Natural killer cell (primary cell): ENCODE results near the gene SLC25A26. TPM values are rescaled to one million over a fixed set of nuclear protein-coding genes. Genes with fewer than 3 reads are reported as not detected.

ENCODE experiments used
- ATAC-seq, 3 donors: fragments of 150-1000 bp in 2 of 3; fragments of 200-7000 bp in 1 of 3; cut with Tn5 transposase; 1 replicate in 1 of 3; 2 replicates in 2 of 3; pipeline ENCODE4 v1.10.0; 2021; ENCODE audit warnings: mild to moderate bottlenecking in 2 of 3, moderate library complexity in 2 of 3
- DNase-seq, 2 donors: peaks; one replicate each; pipeline versions ENCODE4 v3.0.0 to v3.0.0-alpha.2; 2013 to 2021; ENCODE audit warnings: mixed read lengths in 1 of 2
- H3K27ac ChIP-seq: one replicate; pipeline ENCODE4 v1.5.1; 2013; ENCODE audit warnings: mild to moderate bottlenecking, low read length
- H3K27me3 ChIP-seq: one replicate; pipeline ENCODE4 v1.6.1; 2013; ENCODE audit warnings: low read length; ENCODE audit not compliant: control insufficient read depth, insufficient read depth
- H3K36me3 ChIP-seq: one replicate; pipeline ENCODE4 v1.6.1; 2013; ENCODE audit warnings: low read length; ENCODE audit not compliant: control insufficient read depth, insufficient read depth
- H3K4me1 ChIP-seq: one replicate; pipeline ENCODE4 v1.6.1; 2013; ENCODE audit warnings: low read length; ENCODE audit not compliant: control insufficient read depth, insufficient read depth
- H3K4me3 ChIP-seq: one replicate; pipeline ENCODE4 v1.5.1; 2013; ENCODE audit warnings: low read length
- H3K9me3 ChIP-seq: one replicate; pipeline ENCODE4 v1.6.1; 2013; ENCODE audit warnings: low read length; ENCODE audit not compliant: control insufficient read depth, insufficient read depth
- H3K27ac Mint-ChIP-seq, 2 donors: one replicate each; pipeline ENCODE4 v1.8.0; 2022; ENCODE audit warnings: mild to moderate bottlenecking in 2 of 2, mixed read lengths in 2 of 2, moderate library complexity in 1 of 2
- H3K27me3 Mint-ChIP-seq, 2 donors: one replicate each; pipeline ENCODE4 v1.8.0; 2022; ENCODE audit warnings: low read depth in 2 of 2, mixed read lengths in 2 of 2
- H3K36me3 Mint-ChIP-seq: one replicate; pipeline ENCODE4 v1.8.0; 2022; ENCODE audit warnings: mixed read lengths
- H3K4me1 Mint-ChIP-seq, 2 donors: one replicate each; pipeline ENCODE4 v1.8.0; 2022; ENCODE audit warnings: mixed read lengths in 2 of 2
- H3K4me3 Mint-ChIP-seq: one replicate; pipeline ENCODE4 v1.8.0; 2022; ENCODE audit warnings: mild to moderate bottlenecking, moderate library complexity, mixed read lengths
- H3K9me3 Mint-ChIP-seq, 2 donors: one replicate each; pipeline ENCODE4 v1.8.0; 2022; ENCODE audit warnings: mixed read lengths in 2 of 2
- CTCF ChIP-seq: fragments of 200-600 bp; IDR thresholded peaks from one replicate; pipeline ENCODE4 v1.8.0; 2022; ENCODE audit warnings: antibody characterized with exemption
- WGBS: methylation state at CpG from one replicate; pipeline ENCODE4 v1.1.7; 2013; ENCODE audit warnings: missing lambda C conversion rate; ENCODE audit not compliant: insufficient coverage; 5-methylcytosine and 5-hydroxymethylcytosine counted together
- intact Hi-C: fragments of 100-400 bp; cut with micrococcal nuclease; formaldehyde crosslinking; loops from one replicate; pipeline ENCODE4 v1.14.2; 2022
- total RNA-seq, 4 donors: library from RNA; stranded (reverse); fragments of 120-200 nt in 1 of 4; gene quantifications; one replicate each; pipeline versions ENCODE4 v1.2.3 to v1.2.4, GENCODE V29; 2013 to 2022

The SLC25A26 gene
- total RNA-seq, 3 donors from 2014 or later (not counting 1 experiment from before 2014, with no cell fraction given) = 18.4 to 23.9 (median 23.3) TPM

- no peaks in the 10 kb centered on the region for H3K9me3 ChIP-seq
- DNase-seq (no peak), ATAC-seq (no peak)
- H3K4me1 Mint-ChIP-seq = no peaks in the 10 kb centered on the region
- WGBS = 90% methylated on average over 11 of the region's 11 CpGs
- H3K36me3 Mint-ChIP-seq = no peaks in the 10 kb centered on the region
- TF ChIP-seq CTCF = no peak
- H3K4me1 ChIP-seq = peaks cover 7% of the 10 kb centered on the region
- intact Hi-C loops = no loop called here
- no peak overlapping the region for H3K4me3 Mint-ChIP-seq
- H3K27ac Mint-ChIP-seq = no peak overlapping the region
- no peak overlapping the region for H3K4me3 ChIP-seq
- no peaks in the 10 kb centered on the region for H3K9me3 Mint-ChIP-seq
- no peak overlapping the region for H3K27ac ChIP-seq
- H3K27me3 ChIP-seq = no peaks in the 10 kb centered on the region
- H3K36me3 ChIP-seq = no peaks in the 10 kb centered on the region
- no peaks in the 10 kb centered on the region for H3K27me3 Mint-ChIP-seq
Measured at GRCh38 chr3:66405701-66406091, 184.9 kb downstream of the SLC25A26 start.

GRCh38 chr3:66406163-66406562, 185.4 kb downstream of the SLC25A26 start:
- ATAC-seq (no peak), DNase-seq (no peak)
- Histone ChIP-seq H3K36me3 (no peaks in the 10 kb centered on the region), H3K4me3 (no peak overlapping the region), H3K27ac (no peak overlapping the region), H3K4me1 (peaks cover 7% of the 10 kb centered on the region), H3K9me3 (no peaks in the 10 kb centered on the region), H3K27me3 (no peaks in the 10 kb centered on the region)
- Mint-ChIP-seq H3K36me3 (no peaks in the 10 kb centered on the region), H3K9me3 (no peaks in the 10 kb centered on the region), H3K4me3 (no peak overlapping the region), H3K4me1 (no peaks in the 10 kb centered on the region), H3K27me3 (no peaks in the 10 kb centered on the region), H3K27ac (no peak overlapping the region)
- no peak for TF ChIP-seq CTCF
- intact Hi-C loops = no loop called here
- 97% methylated on average over 5 of the region's 5 CpGs for WGBS

GRCh38 chr3:66406831-66407610, 186.2 kb downstream of the SLC25A26 start:
- H3K27ac Mint-ChIP-seq = no peak overlapping the region
- no peaks in the 10 kb centered on the region for H3K9me3 Mint-ChIP-seq
- Histone ChIP-seq H3K9me3 (no peaks in the 10 kb centered on the region), H3K27ac (no peak overlapping the region), H3K36me3 (no peaks in the 10 kb centered on the region), H3K4me3 (no peak overlapping the region), H3K27me3 (no peaks in the 10 kb centered on the region), H3K4me1 (peaks cover 7% of the 10 kb centered on the region)
- no peak for TF ChIP-seq CTCF
- intact Hi-C loops = loop anchor here (1.0 kb wide), 1 partner anchor 409 kb away; no protein-coding TSS in a partner anchor
- no peaks in the 10 kb centered on the region for H3K27me3 Mint-ChIP-seq
- ATAC-seq (no peak), DNase-seq (no peak)
- no peak overlapping the region for H3K4me3 Mint-ChIP-seq
- 94% methylated on average over 17 of the region's 17 CpGs for WGBS
- H3K4me1 Mint-ChIP-seq = no peaks in the 10 kb centered on the region
- no peaks in the 10 kb centered on the region for H3K36me3 Mint-ChIP-seq
